K562 (cell line): ENCODE data around the gene KLHL30. TPM values are rescaled to one million over a fixed set of nuclear protein-coding genes. Genes with fewer than 3 reads are reported as not detected.

ENCODE experiments used
- ATAC-seq: fragments of 200-7000 bp; cut with Tn5 transposase; 3 replicates; pipeline ENCODE4 v1.9.1; 2020; ENCODE audit warnings: moderate library complexity
- BruUV-seq: library from RNA; stranded (reverse); fragments of 400-500 nt; replicated peaks from 2 replicates; lab custom pipeline; 2021; lab: Mats Ljungman, UMichigan
- CTCF ChIA-PET: fragments of 300-600 bp; formaldehyde crosslinking; extraction: SDS; loops from one replicate; lab custom pipeline; 2021; ENCODE audit warnings: low intra/inter-chr PET ratio; lab: Yijun Ruan, JAX
- POLR2A ChIA-PET: fragments of 300-600, 350-650 bp; sonication (Branson Sonifier 250); formaldehyde crosslinking; extraction: SDS; loops from one replicate; lab custom pipeline; 2021; ENCODE audit warnings: antibody characterized with exemption, inconsistent platforms; lab: Yijun Ruan, JAX
- DNase-seq, 4 experiments: peaks; one replicate each; pipeline versions ENCODE4 v3.0.0 to v3.0.0-alpha.2; 2011 to 2018; ENCODE audit warnings: low spot score in 3 of 4, mixed read lengths in 3 of 4; ENCODE audit errors: extremely low read depth in 1 of 4
- FAIRE-seq: peaks from 2 replicates; lab custom pipeline; 2011; peaks lifted over from hg19 to GRCh38; lab: Jason Lieb, UNC
- H2AFZ ChIP-seq: 2 replicates; pipeline ENCODE4 v1.6.0; 2011; ENCODE audit warnings: low read depth, low read length, control low read depth, inconsistent platforms
- H3K27ac ChIP-seq: fragments of 200-600 bp; 3 replicates; pipeline ENCODE4 v1.8.0; 2011; ENCODE audit warnings: low read depth, mild to moderate bottlenecking, control low read depth, inconsistent platforms, low read length, moderate library complexity, mixed read lengths; ENCODE audit errors: extremely low read depth
- H3K27me3 ChIP-seq, 2 experiments: fragments of 300-600 bp in 1 of 2; 2 replicates in 1 of 2; 3 replicates in 1 of 2; pipeline versions ENCODE4 v1.6.0 to v1.8.0; 2011; ENCODE audit warnings: inconsistent platforms in 2 of 2, low read length in 2 of 2, mild to moderate bottlenecking in 1 of 2, mixed read lengths in 1 of 2, moderate library complexity in 1 of 2; ENCODE audit not compliant: control insufficient read depth in 2 of 2, insufficient read depth in 2 of 2
- H3K36me3 ChIP-seq: fragments of 300-600 bp; 3 replicates; pipeline ENCODE4 v1.8.0; 2011; ENCODE audit warnings: mild to moderate bottlenecking, low read length, inconsistent platforms; ENCODE audit not compliant: control insufficient read depth, insufficient read depth
- H3K4me1 ChIP-seq, 2 experiments: fragments of 200-600 bp in 1 of 2; replicated peaks in 1 of 2; 2 replicates in 1 of 2; 3 replicates in 1 of 2; pipeline versions ENCODE4 v1.5.1 to v1.8.0; 2011; ENCODE audit warnings: inconsistent platforms in 2 of 2, low read length in 2 of 2, mild to moderate bottlenecking in 1 of 2, mixed read lengths in 1 of 2, moderate library complexity in 1 of 2; ENCODE audit not compliant: control insufficient read depth in 2 of 2, insufficient read depth in 2 of 2
- H3K4me2 ChIP-seq: 2 replicates; pipeline ENCODE4 v1.6.1; 2011; ENCODE audit warnings: low read length, control low read depth, inconsistent platforms, mixed read lengths; ENCODE audit not compliant: insufficient read depth
- H3K4me3 ChIP-seq: fragments of 200-600 bp; sonication (generic), shearing (Covaris generic); 2 replicates; pipeline ENCODE4 v1.5.1; 2016; ENCODE audit warnings: control low read depth, inconsistent platforms
- H3K79me2 ChIP-seq: fragments of 200-600 bp; 3 replicates; pipeline ENCODE4 v1.8.0; 2011; ENCODE audit warnings: low read length, inconsistent platforms; ENCODE audit not compliant: control insufficient read depth, insufficient read depth
- H3K9ac ChIP-seq, 2 experiments: 2 replicates each; pipeline versions ENCODE4 v1.6.0 to v1.6.1; 2011; ENCODE audit warnings: low read depth in 2 of 2, low read length in 2 of 2, control low read depth in 1 of 2, inconsistent platforms in 1 of 2, mild to moderate bottlenecking in 1 of 2, mixed read lengths in 1 of 2; ENCODE audit not compliant: insufficient read depth in 1 of 2
- H3K9me1 ChIP-seq: one replicate; pipeline ENCODE4 v1.6.0; 2011; ENCODE audit warnings: inconsistent platforms, mild to moderate bottlenecking, low read length, moderate library complexity; ENCODE audit not compliant: control insufficient read depth, insufficient read depth
- H3K9me3 ChIP-seq: replicated peaks from 2 replicates; pipeline ENCODE4 v1.5.1; 2011; ENCODE audit warnings: low read depth, low read length, inconsistent platforms; ENCODE audit not compliant: control insufficient read depth, insufficient read depth
- H4K20me1 ChIP-seq: replicated peaks from 2 replicates; pipeline ENCODE4 v1.6.1; 2011; ENCODE audit warnings: low read length, inconsistent platforms, mixed read lengths; ENCODE audit not compliant: control insufficient read depth, insufficient read depth
- FOS ChIP-seq: IDR thresholded peaks from 3 replicates; pipeline ENCODE4 v1.6.1; 2011; ENCODE audit not compliant: insufficient read length; ENCODE audit errors: extremely low read depth
- GTF2E2 ChIP-seq: fragments of 200-800 bp; sonication (Bioruptor generic); IDR thresholded peaks from 2 replicates; pipeline ENCODE4 v1.6.1; 2016; ENCODE audit warnings: missing genetic modification characterization, missing compliant biosample characterization
- MTA2 ChIP-seq: fragments of 450-650 bp; IDR thresholded peaks from 2 replicates; pipeline ENCODE4 v1.6.1; 2016; ENCODE audit warnings: low read depth
- STAT6 ChIP-seq: sonication (generic); formaldehyde crosslinking; IDR thresholded peaks from 2 replicates; pipeline ENCODE4 v1.8.1; 2023; ENCODE audit warnings: mild to moderate bottlenecking, missing genetic modification reagents
- TAF1 ChIP-seq: IDR thresholded peaks from 2 replicates; pipeline ENCODE4 v1.6.1; 2011; ENCODE audit warnings: mild to moderate bottlenecking, low read length, moderate library complexity; ENCODE audit not compliant: insufficient read depth, control insufficient read depth, severe bottlenecking; ENCODE audit errors: extremely low read depth
- XRCC3 ChIP-seq: fragments of 450-650 bp; IDR thresholded peaks from 2 replicates; pipeline ENCODE4 v1.6.1; 2017; ENCODE audit warnings: mild to moderate bottlenecking, moderate library complexity
- WGBS: fragments of 100-300 bp; shearing (Covaris generic); methylation state at CpG from one replicate; pipeline ENCODE4 v1.1.6; 2016; ENCODE audit warnings: low coverage, mixed read lengths; ENCODE audit not compliant: insufficient coverage; ENCODE audit errors: missing lambda C conversion rate; 5-methylcytosine and 5-hydroxymethylcytosine counted together
- in situ Hi-C: fragments of 300-500 bp; cut with MboI; formaldehyde crosslinking; loops from 4 replicates; pipeline ENCODE4 v1.15.0; 2018; ENCODE audit warnings: inconsistent platforms, mixed read lengths
- intact Hi-C: fragments of 100-400 bp; cut with micrococcal nuclease; formaldehyde crosslinking; loops from 2 replicates; pipeline ENCODE4 v1.14.2; 2022
- polyA plus RNA-seq, 8 experiments: library from polyadenylated mRNA; depleted of rRNA in 4 of 8; stranded (reverse) in 5 of 8; unstranded in 3 of 8; fragments of >200 nt; fragmentation: Nextera tagmentation in 2 of 8; fragmentation: Illumina TruSeq in 1 of 8; extraction: Ambion mirVana in 2 of 8; extraction: Trizol in 1 of 8; gene quantifications; 2 replicates each; pipeline versions ENCODE4 v1.2.1 to v1.2.3, GENCODE V29; 2011 to 2014; ENCODE audit warnings: inconsistent platforms in 1 of 8, missing spikeins in 1 of 8
- total RNA-seq, 7 experiments: library from RNA; depleted of rRNA in 6 of 7; stranded (reverse); fragments of >200 nt in 6 of 7; fragmentation: Illumina TruSeq in 2 of 7; extraction: Trizol in 2 of 7; gene quantifications; 2 replicates each; pipeline versions ENCODE4 v1.2.1 to v1.2.3, GENCODE V29; 2011 to 2021; ENCODE audit warnings: low replicate concordance in 1 of 7
- TF ChIP-seq, protein P1 (sequence below): IDR thresholded peaks from 2 replicates; pipeline ENCODE4 v1.6.1; 2014; ENCODE audit warnings: antibody characterized with exemption

KLHL30 gene
- total and polyA plus RNA-seq, 9 of the 15 experiments (the other 6 are each of a cell fraction or from before 2014, with no cell fraction given): 0.04 TPM; not detected in 8

GRCh38 chr2:238103465-238104225, 34.8 kb upstream of the KLHL30 start (continued):
- TF ChIP-seq STAT6 (no peak), TAF1 (no peak)

DNA sequence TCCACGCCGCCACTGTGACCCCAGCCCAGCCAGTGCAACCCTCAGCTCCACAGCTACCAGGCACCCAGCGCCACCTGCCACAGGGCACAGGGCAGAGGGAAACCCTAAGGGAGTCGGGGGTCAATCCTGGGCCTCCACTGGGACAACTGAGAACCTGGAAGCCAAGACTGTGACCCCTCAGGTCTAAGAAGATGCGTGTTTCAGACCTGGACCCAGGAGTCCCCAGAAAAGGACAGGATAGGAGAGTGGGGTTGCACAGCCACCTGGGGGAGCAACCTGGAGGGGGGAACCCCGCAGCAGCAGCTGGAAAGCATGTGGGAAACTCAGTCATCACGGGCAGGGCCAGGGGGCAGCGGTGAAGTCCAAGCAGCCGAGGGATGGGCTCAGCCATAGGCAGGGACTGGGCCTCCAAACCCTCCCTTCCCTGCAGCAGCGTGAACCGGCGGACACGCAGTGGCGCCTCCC, 34.2 kb upstream of the KLHL30 start:
- CTCF ChIA-PET: no interaction called here
- Histone ChIP-seq H3K4me1 (peaks cover 4 to 64% of the 10 kb centered on the region in 2 experiments; a peak in 3 of 5 replicates), H4K20me1 (no peaks in the 10 kb centered on the region), H3K79me2 (no peaks in the 10 kb centered on the region), H3K9me1 (no peaks in the 10 kb centered on the region), H3K27ac (no peak overlapping the region), H3K9me3 (no peaks in the 10 kb centered on the region), H3K9ac (no peak overlapping the region), H2AFZ (no peak overlapping the region), H3K4me2 (no peak overlapping the region), H3K36me3 (no peaks in the 10 kb centered on the region), H3K4me3 (no peak overlapping the region), H3K27me3 (no peaks in the 10 kb centered on the region)
- 26% methylated on average over 12 of the region's 14 CpGs for WGBS
- intact Hi-C loops: no loop called here
- BruUV-seq: no TSS peak
- in situ Hi-C loops: loop anchor here (10.0 kb wide), 1 partner anchor 249 kb away; the partner anchor contains the start of gene RAMP1
- FAIRE-seq (no peak), ATAC-seq (no peak), DNase-seq (no peak)
- TF ChIP-seq FOS: no peak
- TF ChIP-seq GTF2E2 (tag): no peak
- TF ChIP-seq MTA2: no peak
- no peak for TF ChIP-seq XRCC3
- TF ChIP-seq, protein P1, sequence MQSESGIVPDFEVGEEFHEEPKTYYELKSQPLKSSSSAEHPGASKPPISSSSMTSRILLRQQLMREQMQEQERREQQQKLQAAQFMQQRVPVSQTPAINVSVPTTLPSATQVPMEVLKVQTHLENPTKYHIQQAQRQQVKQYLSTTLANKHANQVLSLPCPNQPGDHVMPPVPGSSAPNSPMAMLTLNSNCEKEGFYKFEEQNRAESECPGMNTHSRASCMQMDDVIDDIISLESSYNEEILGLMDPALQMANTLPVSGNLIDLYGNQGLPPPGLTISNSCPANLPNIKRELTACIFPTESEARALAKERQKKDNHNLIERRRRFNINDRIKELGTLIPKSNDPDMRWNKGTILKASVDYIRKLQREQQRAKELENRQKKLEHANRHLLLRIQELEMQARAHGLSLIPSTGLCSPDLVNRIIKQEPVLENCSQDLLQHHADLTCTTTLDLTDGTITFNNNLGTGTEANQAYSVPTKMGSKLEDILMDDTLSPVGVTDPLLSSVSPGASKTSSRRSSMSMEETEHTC: no peak
- POLR2A ChIA-PET: no interaction called here
